ENCODE data around the gene LMCD1.

The LMCD1 gene

GRCh38 chr3:8539419-8539818 is 37.8 kb downstream of the LMCD1 start:
- no peak for DNase-seq

- no peak for DNase-seq
These were observed 38.8 kb downstream of the LMCD1 start for GRCh38 chr3:8540456-8540855.

DNA sequence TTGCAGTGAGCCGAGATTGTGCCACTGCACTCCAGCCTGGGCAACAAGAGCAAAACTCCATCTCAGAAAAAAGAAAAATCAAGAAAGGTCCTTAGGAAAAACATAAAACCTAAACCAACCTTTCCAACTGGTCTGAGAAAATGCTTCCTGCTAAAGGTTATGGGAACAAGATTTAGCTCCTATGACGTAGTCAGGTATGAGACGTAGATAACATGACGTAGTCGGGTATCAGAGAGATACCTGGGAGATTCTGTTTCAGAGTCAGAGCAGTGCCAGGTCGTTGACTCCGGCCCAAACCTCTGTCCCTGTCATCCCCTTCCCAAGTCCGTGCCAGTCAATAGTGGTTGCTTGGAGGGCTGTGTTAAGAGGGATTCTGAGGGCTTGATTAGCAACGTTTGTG is 39.9 kb downstream of the LMCD1 start:
- DNase-seq, result no peak

- no peak for DNase-seq
These were observed 40.8 kb downstream of the LMCD1 start for GRCh38 chr3:8542190-8543135.

GRCh38 chr3:8546609-8547008 is 45.0 kb downstream of the LMCD1 start:
- DNase-seq, result no peak

DNA sequence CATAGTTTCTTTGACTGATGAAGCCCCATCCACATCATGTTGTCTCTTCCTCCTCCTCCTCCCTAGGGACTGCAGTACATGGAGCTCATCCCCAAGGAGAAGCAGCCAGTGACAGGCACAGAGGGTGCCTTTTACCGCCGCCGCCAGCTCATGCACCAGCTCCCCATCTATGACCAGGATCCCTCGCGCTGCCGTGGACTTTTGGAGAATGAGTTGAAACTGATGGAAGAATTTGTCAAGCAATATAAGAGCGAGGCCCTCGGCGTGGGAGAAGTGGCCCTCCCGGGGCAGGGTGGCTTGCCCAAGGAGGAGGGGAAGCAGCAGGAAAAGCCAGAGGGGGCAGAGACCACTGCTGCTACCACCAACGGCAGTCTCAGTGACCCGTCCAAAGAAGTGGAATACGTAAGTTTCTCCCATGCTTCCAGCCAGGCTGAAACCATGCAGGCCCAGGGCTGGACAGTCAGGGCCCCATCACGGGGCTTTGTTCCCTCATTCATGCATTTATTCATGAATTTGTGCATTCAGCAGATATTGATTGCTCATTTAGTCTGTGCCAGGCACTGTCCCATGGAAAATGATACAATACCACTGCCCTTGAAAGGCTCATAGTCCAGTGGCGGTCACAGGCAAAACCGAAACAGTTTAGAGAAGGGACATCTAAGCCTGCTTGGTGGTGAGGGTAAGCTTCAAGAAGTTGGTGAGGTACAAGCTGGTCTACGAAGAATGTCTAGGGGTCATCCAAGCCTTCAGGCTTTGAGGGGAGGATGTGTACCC is 47.1 kb downstream of the LMCD1 start:
- DNase-seq, result no peak

DNA sequence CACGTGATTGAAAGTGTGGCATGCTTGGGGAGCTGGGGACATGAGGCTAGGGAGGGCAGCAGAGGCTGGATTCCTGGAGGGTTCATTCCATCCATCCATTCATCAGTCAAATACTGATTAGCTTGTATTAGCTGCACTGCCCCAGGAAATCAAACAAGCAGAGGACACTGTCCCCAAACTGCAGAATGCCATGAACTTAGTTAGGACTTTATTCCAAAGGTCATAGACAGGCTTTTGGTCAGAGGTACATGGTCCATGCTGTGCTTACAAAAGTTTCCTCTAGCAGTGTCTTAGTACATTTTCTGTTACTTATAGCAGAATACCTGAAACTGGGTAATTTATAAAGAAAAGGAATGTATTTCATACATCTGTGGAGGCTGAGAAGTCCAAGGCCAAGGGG is 47.7 kb downstream of the LMCD1 start:
- no peak for DNase-seq

DNA sequence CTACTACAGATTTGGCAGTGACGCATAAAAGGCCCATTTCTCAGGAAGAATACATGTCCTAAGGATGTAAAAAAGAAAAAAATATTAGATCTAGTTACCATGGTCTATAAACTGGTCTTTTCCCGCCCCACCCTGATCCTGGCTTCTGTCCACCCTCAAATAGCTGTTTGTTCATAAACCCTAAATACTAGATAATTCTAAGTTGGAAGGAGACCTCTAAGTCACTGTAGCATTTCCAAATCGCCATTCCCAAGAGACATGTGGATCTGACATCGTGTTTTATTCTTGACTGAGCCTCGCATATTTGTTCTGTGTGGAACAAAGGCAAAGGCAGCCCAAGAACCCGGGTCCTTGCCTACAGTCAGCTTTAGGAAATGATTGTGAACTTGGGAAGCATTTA is 49.0 kb downstream of the LMCD1 start:
- DNase-seq, result no peak

DNA sequence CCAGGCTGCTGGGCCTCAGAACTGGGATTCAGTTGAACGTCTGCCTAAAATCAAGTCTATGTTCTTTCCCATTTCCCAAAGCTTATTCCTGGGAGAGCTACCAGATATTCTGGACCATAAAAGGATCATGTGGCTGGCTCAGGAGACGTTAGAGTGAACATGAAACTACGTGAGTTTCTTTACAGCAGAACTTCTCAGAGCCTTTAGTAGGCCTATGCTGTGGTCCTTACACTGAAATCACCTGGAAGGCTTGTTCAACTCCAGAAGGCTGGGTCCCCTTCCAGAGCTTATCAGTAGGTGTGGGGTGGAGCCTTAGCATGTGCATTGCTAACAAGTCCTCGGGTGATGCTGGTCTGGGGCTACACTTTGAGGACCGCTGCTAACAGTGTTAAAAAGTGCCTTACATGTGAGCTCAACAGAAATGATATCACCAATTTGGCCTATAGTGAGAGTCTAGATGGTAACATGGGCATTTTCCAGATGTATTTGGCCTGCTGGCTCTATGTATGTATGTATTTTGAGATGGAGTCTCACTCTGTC is 50.7 kb downstream of the LMCD1 start:
- DNase-seq, result no peak

DNA sequence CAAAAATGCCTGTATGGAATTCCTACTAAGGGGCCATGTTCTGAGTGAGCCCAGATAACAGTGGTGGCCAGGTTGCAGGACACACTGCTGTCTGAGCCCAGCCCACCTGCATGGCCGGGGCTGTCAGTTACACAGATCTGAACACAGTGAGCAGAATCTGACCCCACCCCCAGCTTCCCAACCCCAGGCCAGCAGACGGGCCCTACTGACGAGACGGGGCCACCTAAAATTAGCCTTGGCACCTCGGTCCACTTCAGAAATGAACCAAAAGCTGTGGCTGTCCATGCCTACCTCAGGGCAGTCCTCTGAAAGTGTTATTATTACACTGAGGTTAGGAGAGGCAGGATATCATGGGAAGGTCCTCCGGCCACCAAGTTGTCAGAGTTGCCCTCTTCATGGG is 51.8 kb downstream of the LMCD1 start:
- DNase-seq, result no peak

DNA sequence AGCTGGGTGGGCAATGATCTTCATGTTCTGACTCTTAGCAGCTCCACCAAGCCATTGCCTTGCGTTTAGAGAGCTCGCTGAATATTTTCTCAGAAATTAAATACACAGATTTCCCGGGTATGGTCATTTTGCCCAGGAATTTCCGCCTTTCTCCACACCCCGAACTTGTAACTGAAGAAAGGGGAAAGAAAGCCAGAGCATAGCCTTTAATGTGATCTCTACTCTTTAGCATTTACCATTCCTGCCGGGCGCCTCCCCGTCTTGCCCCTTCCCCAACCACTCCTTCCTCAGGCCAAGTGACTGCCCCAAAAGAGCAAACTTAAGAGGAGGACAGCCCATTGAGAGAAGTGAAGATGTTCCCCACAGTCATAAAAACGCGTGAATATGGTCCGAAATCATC is 53.1 kb downstream of the LMCD1 start:
- no peak for DNase-seq

DNA sequence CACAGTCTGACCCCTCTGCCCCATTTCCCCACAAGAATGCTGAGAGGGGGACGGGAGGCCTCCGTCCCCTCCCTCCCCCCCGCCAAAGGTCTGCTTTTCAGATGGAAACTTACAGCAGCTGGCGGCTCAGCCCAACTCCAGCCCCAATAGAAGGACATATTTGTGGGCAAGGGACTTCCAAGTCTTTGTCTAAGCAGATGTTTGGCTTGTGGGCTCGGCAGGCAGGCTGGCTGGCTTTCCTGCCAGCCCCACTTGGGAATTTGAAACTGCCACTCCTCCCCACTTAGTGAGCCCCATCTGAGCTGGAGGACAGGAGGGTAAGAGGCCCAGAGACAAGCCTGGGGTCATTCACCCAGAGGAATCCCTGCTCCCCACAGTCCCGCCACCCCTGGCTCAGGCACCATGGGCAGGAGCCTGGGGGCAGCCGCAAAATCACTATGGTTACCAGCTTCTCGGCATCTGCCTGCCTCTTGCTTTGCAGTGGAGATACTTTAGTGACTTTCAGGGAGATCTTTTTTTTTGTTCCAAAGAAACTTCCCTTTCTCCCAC is 53.6 kb downstream of the LMCD1 start:
- peak; percentile 8 for DNase-seq

DNA sequence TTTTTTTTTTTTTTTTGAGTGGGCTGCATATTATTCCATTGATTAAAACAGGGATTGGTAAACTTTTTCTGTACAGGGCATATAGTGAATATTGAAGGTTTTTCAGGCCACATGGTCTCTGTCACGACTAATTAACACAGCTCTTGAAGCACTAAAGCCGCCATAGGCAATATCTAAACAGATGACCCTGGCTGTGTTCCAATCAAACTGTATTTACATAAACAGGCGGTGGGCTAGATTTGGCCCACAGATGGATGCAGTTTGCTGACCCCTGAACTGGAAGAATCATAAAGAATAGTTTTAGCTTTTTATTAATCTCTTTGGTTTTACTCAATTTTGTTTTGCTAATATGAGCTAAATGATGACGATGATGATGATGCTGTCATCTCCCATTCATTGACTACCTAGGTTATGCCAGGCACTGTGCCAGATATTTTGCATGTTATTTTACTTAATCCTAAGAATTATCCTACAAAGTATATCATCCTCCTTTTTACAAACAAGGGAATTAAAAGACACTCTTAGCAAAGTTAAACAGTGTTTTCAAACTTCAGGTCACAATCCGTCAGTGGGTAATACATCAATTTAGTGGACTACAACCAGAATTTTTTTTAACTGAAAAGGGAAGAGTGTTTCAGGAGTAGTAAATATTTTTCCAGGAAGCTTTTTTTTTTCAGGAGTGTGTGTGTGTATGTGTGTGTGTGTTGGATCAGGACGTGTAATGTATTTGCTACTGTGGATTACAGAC is 54.3 kb downstream of the LMCD1 start:
- no peak for DNase-seq

DNA sequence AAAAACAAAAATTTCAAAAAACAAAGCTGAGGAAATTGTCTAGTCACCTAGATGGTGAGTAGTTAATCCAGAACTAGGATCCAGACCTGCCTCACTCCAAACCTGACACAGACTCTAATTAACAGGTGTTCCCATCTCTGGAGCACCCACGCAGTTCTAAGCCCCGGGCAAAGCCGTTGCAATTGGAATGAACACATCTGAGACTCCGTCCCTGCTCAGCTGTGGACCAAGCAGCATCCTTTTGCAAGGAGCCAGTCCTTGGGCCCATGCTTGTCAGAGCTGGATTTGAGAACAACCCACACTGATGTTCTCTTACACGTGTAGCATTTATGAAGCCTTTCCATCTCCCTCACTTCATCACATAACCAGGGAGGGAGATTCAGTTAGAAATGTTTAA is 54.8 kb downstream of the LMCD1 start:
- no peak for DNase-seq

DNA sequence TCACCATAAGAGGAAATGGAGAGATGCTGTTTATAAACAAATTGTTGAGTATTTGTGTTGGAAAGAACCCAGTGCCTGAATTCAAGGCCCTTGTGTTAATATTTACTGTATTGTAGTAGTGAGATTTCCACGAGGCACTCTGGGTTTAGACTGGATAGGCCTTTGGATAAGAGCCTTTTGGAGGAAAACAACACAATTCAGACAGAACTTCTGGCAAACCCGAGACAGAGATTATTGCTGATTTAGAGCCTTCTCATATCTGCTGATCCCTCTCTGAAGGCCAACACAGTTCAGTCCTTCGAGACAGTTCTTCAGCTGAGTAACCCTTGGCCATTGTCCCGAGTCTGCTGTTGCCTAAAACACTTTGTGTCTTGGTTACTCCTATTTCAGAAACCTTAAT is 55.7 kb downstream of the LMCD1 start:
- DNase-seq, result no peak

- no peak for DNase-seq
These were observed 57.0 kb downstream of the LMCD1 start for GRCh38 chr3:8558645-8559044.

DNA sequence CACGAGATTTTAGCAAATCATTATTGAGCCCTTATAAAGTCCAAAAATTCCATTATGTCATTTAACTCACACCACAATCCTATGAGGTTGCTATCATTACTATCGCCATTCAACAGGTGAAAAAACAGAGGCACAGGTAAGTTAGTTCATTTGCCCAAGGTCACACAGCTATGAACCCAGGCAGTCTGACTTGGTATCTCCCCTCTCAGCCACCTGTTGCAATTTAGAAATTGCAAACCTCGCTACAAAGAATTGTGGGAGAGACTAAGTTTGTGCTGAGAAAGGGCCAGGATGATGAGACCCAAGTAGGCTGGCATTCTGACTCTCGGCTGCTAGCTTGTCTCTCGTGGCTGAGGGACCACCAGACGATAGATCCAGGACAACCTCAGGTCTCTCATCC is 57.7 kb downstream of the LMCD1 start:
- no peak for DNase-seq

- DNase-seq, result no peak
These were observed 58.9 kb downstream of the LMCD1 start for GRCh38 chr3:8560366-8561007.

DNA sequence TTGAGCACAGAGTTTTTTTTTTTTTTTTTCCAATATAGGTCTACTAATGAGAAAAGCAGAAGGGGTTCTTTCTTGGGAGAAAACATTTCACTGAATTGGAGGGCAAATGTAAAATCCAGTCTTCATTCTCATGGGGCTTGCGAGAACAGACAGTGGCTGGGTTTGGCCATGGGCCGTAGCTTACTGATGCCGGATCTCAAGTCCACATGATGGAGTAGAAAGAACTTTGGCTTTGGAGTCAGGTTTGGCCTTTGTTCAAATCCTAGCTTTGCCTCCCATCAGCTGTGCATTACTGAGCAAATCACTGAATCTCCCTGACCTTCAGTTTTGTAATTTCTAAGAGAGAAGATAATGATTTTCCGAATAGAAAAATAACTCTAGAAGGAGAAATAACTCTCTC is 59.7 kb downstream of the LMCD1 start:
- DNase-seq, result no peak

- no peak for DNase-seq
These were observed 60.5 kb downstream of the LMCD1 start for GRCh38 chr3:8562081-8562595.

- no peak for DNase-seq
These were observed 61.5 kb downstream of the LMCD1 start for GRCh38 chr3:8563146-8563545.

- DNase-seq, result no peak
These were observed 62.0 kb downstream of the LMCD1 start for GRCh38 chr3:8563597-8563996.
